HG03469 (cell line): ENCODE data around the gene KRTAP12-2.

ENCODE experiments used
- ATAC-seq: cut with Tn5 transposase; IDR thresholded peaks from one replicate; pipeline ENCODE4 v1.9.1; 2021; ENCODE audit warnings: mild to moderate bottlenecking, moderate library complexity, moderate number of reproducible peaks; ENCODE audit not compliant: unreplicated experiment

The KRTAP12-2 gene

GRCh38 chr21:44666401-44667320, at the start of gene KRTAP12-2:
Gene KRTAP12-2 (minus strand): TSS chr21:44666927. CDS start chr21:44666886, 41 bp downstream.
- no peak for ATAC-seq

GRCh38 chr21:44714905-44715304, 48.2 kb upstream of the KRTAP12-2 start:
- ATAC-seq = no peak

- ATAC-seq = no peak
Measured at GRCh38 chr21:44713846-44714245, 47.1 kb upstream of the KRTAP12-2 start.

GRCh38 chr21:44713130-44713529, 46.4 kb upstream of the KRTAP12-2 start:
- ATAC-seq = no peak

GRCh38 chr21:44712203-44713028, 45.7 kb upstream of the KRTAP12-2 start:
- no peak for ATAC-seq

GRCh38 chr21:44711327-44712202, 44.8 kb upstream of the KRTAP12-2 start, which contains the start of gene TSPEAR:
Gene TSPEAR (minus strand): TSS chr21:44711572. CDS start chr21:44711514, 58 bp downstream.
- no peak for ATAC-seq

GRCh38 chr21:44710756-44711326, 44.1 kb upstream of the KRTAP12-2 start:
- no peak for ATAC-seq

GRCh38 chr21:44710294-44710665, 43.6 kb upstream of the KRTAP12-2 start:
- ATAC-seq = no peak

- ATAC-seq = no peak
Measured at GRCh38 chr21:44709426-44710293, 42.9 kb upstream of the KRTAP12-2 start.

GRCh38 chr21:44708866-44709425, 42.2 kb upstream of the KRTAP12-2 start:
- ATAC-seq = no peak

- no peak for ATAC-seq
Measured at GRCh38 chr21:44708213-44708865, 41.6 kb upstream of the KRTAP12-2 start.

- no peak for ATAC-seq
Measured at GRCh38 chr21:44706706-44707581, 40.2 kb upstream of the KRTAP12-2 start.

- ATAC-seq = no peak
Measured at GRCh38 chr21:44706026-44706705, 39.4 kb upstream of the KRTAP12-2 start.

GRCh38 chr21:44704636-44705001, 37.9 kb upstream of the KRTAP12-2 start:
- no peak for ATAC-seq

- no peak for ATAC-seq
Measured at GRCh38 chr21:44703731-44704635, 37.3 kb upstream of the KRTAP12-2 start.
